Measurements from ENCODE around the gene C6.

C6 gene

GRCh38 chr5:41127967-41128690 lies 85.2 kb downstream of the C6 start:
- DNase-seq (ENCODE audit: low spot score) = no peak
- H3K4me3 Mint-ChIP-seq = no peak overlapping the region
- no peaks in the 10 kb centered on the region for H3K36me3 Mint-ChIP-seq (ENCODE audit: low read depth)
- H3K4me1 Mint-ChIP-seq (ENCODE audit: low read depth) = no peaks in the 10 kb centered on the region
- H3K9me3 Mint-ChIP-seq = no peaks in the 10 kb centered on the region
- no peaks in the 10 kb centered on the region for H3K27me3 Mint-ChIP-seq (ENCODE audit: low read depth)
- no peak overlapping the region for H3K27ac Mint-ChIP-seq

- no peaks in the 10 kb centered on the region for H3K27me3 Mint-ChIP-seq (ENCODE audit: low read depth)
- no peak for DNase-seq (ENCODE audit: low spot score)
- H3K4me1 Mint-ChIP-seq (ENCODE audit: low read depth) = no peaks in the 10 kb centered on the region
- H3K36me3 Mint-ChIP-seq (ENCODE audit: low read depth) = no peaks in the 10 kb centered on the region
- no peak overlapping the region for H3K27ac Mint-ChIP-seq
- no peaks in the 10 kb centered on the region for H3K9me3 Mint-ChIP-seq
- H3K4me3 Mint-ChIP-seq = no peak overlapping the region
Measured at GRCh38 chr5:41122459-41122858, 90.9 kb downstream of the C6 start.

- H3K27ac Mint-ChIP-seq = no peak overlapping the region
- H3K9me3 Mint-ChIP-seq = no peaks in the 10 kb centered on the region
- no peaks in the 10 kb centered on the region for H3K27me3 Mint-ChIP-seq (ENCODE audit: low read depth)
- no peak for DNase-seq (ENCODE audit: low spot score)
- no peaks in the 10 kb centered on the region for H3K36me3 Mint-ChIP-seq (ENCODE audit: low read depth)
- no peaks in the 10 kb centered on the region for H3K4me1 Mint-ChIP-seq (ENCODE audit: low read depth)
- H3K4me3 Mint-ChIP-seq = no peak overlapping the region
Measured at GRCh38 chr5:41120600-41120999, 92.7 kb downstream of the C6 start.

- H3K9me3 Mint-ChIP-seq = no peaks in the 10 kb centered on the region
- no peak overlapping the region for H3K4me3 Mint-ChIP-seq
- H3K36me3 Mint-ChIP-seq (ENCODE audit: low read depth) = no peaks in the 10 kb centered on the region
- no peak for DNase-seq (ENCODE audit: low spot score)
- H3K27me3 Mint-ChIP-seq (ENCODE audit: low read depth) = no peaks in the 10 kb centered on the region
- no peak overlapping the region for H3K27ac Mint-ChIP-seq
- no peaks in the 10 kb centered on the region for H3K4me1 Mint-ChIP-seq (ENCODE audit: low read depth)
Measured at GRCh38 chr5:41118177-41118576, 95.2 kb downstream of the C6 start.

- no peak overlapping the region for H3K27ac Mint-ChIP-seq
- H3K27me3 Mint-ChIP-seq (ENCODE audit: low read depth) = no peaks in the 10 kb centered on the region
- H3K36me3 Mint-ChIP-seq (ENCODE audit: low read depth) = no peaks in the 10 kb centered on the region
- H3K4me3 Mint-ChIP-seq = no peak overlapping the region
- H3K4me1 Mint-ChIP-seq (ENCODE audit: low read depth) = no peaks in the 10 kb centered on the region
- DNase-seq (ENCODE audit: low spot score) = no peak
- no peaks in the 10 kb centered on the region for H3K9me3 Mint-ChIP-seq
Measured at GRCh38 chr5:41115281-41115680, 98.1 kb downstream of the C6 start.

- no peak overlapping the region for H3K4me3 Mint-ChIP-seq
- no peaks in the 10 kb centered on the region for H3K27me3 Mint-ChIP-seq (ENCODE audit: low read depth)
- no peak for DNase-seq (ENCODE audit: low spot score)
- no peak overlapping the region for H3K27ac Mint-ChIP-seq
- no peaks in the 10 kb centered on the region for H3K9me3 Mint-ChIP-seq
- no peaks in the 10 kb centered on the region for H3K4me1 Mint-ChIP-seq (ENCODE audit: low read depth)
- no peaks in the 10 kb centered on the region for H3K36me3 Mint-ChIP-seq (ENCODE audit: low read depth)
Measured at GRCh38 chr5:41112486-41113455, 100.6 kb downstream of the C6 start.

GRCh38 chr5:41109186-41109585 lies 104.1 kb downstream of the C6 start:
- Mint-ChIP-seq H3K4me1 (ENCODE audit: low read depth) (no peaks in the 10 kb centered on the region), H3K27me3 (ENCODE audit: low read depth) (no peaks in the 10 kb centered on the region), H3K27ac (no peak overlapping the region), H3K9me3 (no peaks in the 10 kb centered on the region), H3K4me3 (no peak overlapping the region), H3K36me3 (ENCODE audit: low read depth) (no peaks in the 10 kb centered on the region)
- no peak for DNase-seq (ENCODE audit: low spot score)

GRCh38 chr5:41102341-41102740 lies 111.0 kb downstream of the C6 start:
- DNase-seq (ENCODE audit: low spot score) = no peak
- Mint-ChIP-seq H3K4me1 (ENCODE audit: low read depth) (no peaks in the 10 kb centered on the region), H3K27me3 (ENCODE audit: low read depth) (no peaks in the 10 kb centered on the region), H3K9me3 (no peaks in the 10 kb centered on the region), H3K36me3 (ENCODE audit: low read depth) (no peaks in the 10 kb centered on the region), H3K27ac (no peak overlapping the region), H3K4me3 (no peak overlapping the region)

- H3K4me1 Mint-ChIP-seq (ENCODE audit: low read depth) = no peaks in the 10 kb centered on the region
- no peak for DNase-seq (ENCODE audit: low spot score)
- no peaks in the 10 kb centered on the region for H3K27me3 Mint-ChIP-seq (ENCODE audit: low read depth)
- no peaks in the 10 kb centered on the region for H3K9me3 Mint-ChIP-seq
- no peak overlapping the region for H3K27ac Mint-ChIP-seq
- H3K36me3 Mint-ChIP-seq (ENCODE audit: low read depth) = no peaks in the 10 kb centered on the region
- no peak overlapping the region for H3K4me3 Mint-ChIP-seq
Measured at GRCh38 chr5:41097642-41098041, 115.7 kb downstream of the C6 start.

- H3K36me3 Mint-ChIP-seq (ENCODE audit: low read depth) = no peaks in the 10 kb centered on the region
- no peak overlapping the region for H3K27ac Mint-ChIP-seq
- no peaks in the 10 kb centered on the region for H3K9me3 Mint-ChIP-seq
- no peak for DNase-seq (ENCODE audit: low spot score)
- no peaks in the 10 kb centered on the region for H3K27me3 Mint-ChIP-seq (ENCODE audit: low read depth)
- no peak overlapping the region for H3K4me3 Mint-ChIP-seq
- H3K4me1 Mint-ChIP-seq (ENCODE audit: low read depth) = no peaks in the 10 kb centered on the region
Measured at GRCh38 chr5:41095324-41096101, 117.8 kb downstream of the C6 start.

GRCh38 chr5:41094871-41095270 lies 118.5 kb downstream of the C6 start:
- Mint-ChIP-seq H3K9me3 (no peaks in the 10 kb centered on the region), H3K4me1 (ENCODE audit: low read depth) (no peaks in the 10 kb centered on the region), H3K27ac (no peak overlapping the region), H3K4me3 (no peak overlapping the region), H3K27me3 (ENCODE audit: low read depth) (no peaks in the 10 kb centered on the region), H3K36me3 (ENCODE audit: low read depth) (no peaks in the 10 kb centered on the region)
- no peak for DNase-seq (ENCODE audit: low spot score)

GRCh38 chr5:41093803-41094202 lies 119.5 kb downstream of the C6 start:
- Mint-ChIP-seq H3K9me3 (no peaks in the 10 kb centered on the region), H3K4me1 (ENCODE audit: low read depth) (no peaks in the 10 kb centered on the region), H3K36me3 (ENCODE audit: low read depth) (no peaks in the 10 kb centered on the region), H3K27ac (no peak overlapping the region), H3K4me3 (no peak overlapping the region), H3K27me3 (ENCODE audit: low read depth) (no peaks in the 10 kb centered on the region)
- DNase-seq (ENCODE audit: low spot score) = no peak
